NCI-H1436 (cell line): ENCODE data around the gene NCOA5.

Experiments used
- DNase-seq: peaks from one replicate; lab custom pipeline; 2025; lab: John Stamatoyannopoulos, UW

NCOA5 gene

GRCh38 chr20:46014517-46015396 lies 75.0 kb downstream of the NCOA5 start:
- no peak for DNase-seq

GRCh38 chr20:46013829-46014516 lies 75.8 kb downstream of the NCOA5 start:
- DNase-seq, result peak; percentile 81

- DNase-seq, result no peak
These were observed 76.4 kb downstream of the NCOA5 start for GRCh38 chr20:46013322-46013828.

GRCh38 chr20:46012921-46013320 lies 76.8 kb downstream of the NCOA5 start:
- no peak for DNase-seq

GRCh38 chr20:46011631-46012482 lies 77.9 kb downstream of the NCOA5 start:
- DNase-seq, result no peak
